GM12878 (cell line): Measurements from ENCODE around the gene CFAP70. TPM values are rescaled to one million over a fixed set of nuclear protein-coding genes. Genes with fewer than 3 reads are reported as not detected.

Source experiments
- GABPA ChIP-seq: IDR thresholded peaks from 2 replicates; pipeline ENCODE4 v1.6.1; 2014; ENCODE audit warnings: antibody characterized with exemption, low read depth, mild to moderate bottlenecking, inconsistent platforms
- HDAC6 ChIP-seq: fragments of 200-600 bp; sonication (generic); IDR thresholded peaks from one replicate; pipeline ENCODE4 v1.8.0; 2017; ENCODE audit warnings: antibody characterized with exemption; ENCODE audit not compliant: unreplicated experiment
- NRF1 ChIP-seq: conservative IDR thresholded peaks from 2 replicates; pipeline ENCODE4 v1.6.1; 2011; ENCODE audit warnings: mild to moderate bottlenecking, low read depth, low read length, improper control_type of control experiment
- PAX5 ChIP-seq: IDR thresholded peaks from 2 replicates; pipeline ENCODE4 v1.6.1; 2011; ENCODE audit warnings: low read depth, low read length, borderline replicate concordance
- SIN3A ChIP-seq: IDR thresholded peaks from 2 replicates; pipeline ENCODE4 v1.6.1; 2012; ENCODE audit warnings: low read depth, low read length, improper control_type of control experiment
- SIX5 ChIP-seq: IDR thresholded peaks from 2 replicates; pipeline ENCODE4 v1.6.1; 2011; ENCODE audit warnings: mild to moderate bottlenecking, low read depth, low read length, moderate library complexity; ENCODE audit not compliant: severe bottlenecking
- WRNIP1 ChIP-seq: IDR thresholded peaks from 2 replicates; pipeline ENCODE4 v1.6.1; 2011; ENCODE audit warnings: low read depth, low read length, improper control_type of control experiment, borderline replicate concordance
- YBX1 ChIP-seq: fragments of 450-650 bp; IDR thresholded peaks from 2 replicates; pipeline ENCODE4 v1.6.1; 2016; ENCODE audit warnings: antibody characterized with exemption
- ZBTB40 ChIP-seq: fragments of 450-650 bp; IDR thresholded peaks from 2 replicates; pipeline ENCODE4 v1.6.1; 2016; ENCODE audit warnings: mild to moderate bottlenecking, moderate library complexity, borderline replicate concordance
- ZNF217 ChIP-seq: fragments of 450-650 bp; IDR thresholded peaks from 2 replicates; pipeline ENCODE4 v1.6.1; 2017; ENCODE audit warnings: antibody characterized with exemption, mild to moderate bottlenecking
- ZNF274 ChIP-seq: IDR thresholded peaks from one replicate; pipeline ENCODE4 v1.8.0; 2011; ENCODE audit not compliant: insufficient read length, insufficient read depth
- ZNF687 ChIP-seq: fragments of 450-650 bp; IDR thresholded peaks from 2 replicates; pipeline ENCODE4 v1.6.1; 2017; ENCODE audit warnings: mild to moderate bottlenecking, moderate library complexity
- ZSCAN29 ChIP-seq: fragments of 450-650 bp; IDR thresholded peaks from 2 replicates; pipeline ENCODE4 v1.6.1; 2017; ENCODE audit warnings: mild to moderate bottlenecking, moderate library complexity
- ZZZ3 ChIP-seq: IDR thresholded peaks from 2 replicates; pipeline ENCODE4 v1.6.1; 2011; ENCODE audit warnings: low read depth; ENCODE audit not compliant: control insufficient read depth, insufficient read length
- polyA plus RNA-seq, 11 experiments: library from polyadenylated mRNA; depleted of rRNA in 4 of 11; unstranded in 6 of 11; stranded (reverse) in 5 of 11; fragments of >200 nt; fragmentation: Nextera tagmentation in 4 of 11; fragmentation: Illumina TruSeq in 1 of 11; extraction: Ambion mirVana in 4 of 11; extraction: Trizol in 1 of 11; gene quantifications; 1 replicate in 1 of 11; 2 replicates in 10 of 11; pipeline versions ENCODE4 v1.2.1 to v1.2.3, GENCODE V29; 2011 to 2016; ENCODE audit warnings: inconsistent platforms in 2 of 11, missing spikeins in 2 of 11, low read depth in 1 of 11
- total RNA-seq, 4 experiments: library from RNA; depleted of rRNA in 3 of 4; stranded (reverse); fragments of >200 nt in 3 of 4; fragmentation: Illumina TruSeq in 1 of 4; extraction: Trizol in 1 of 4; gene quantifications; 2 replicates each; pipeline versions ENCODE4 v1.2.1 to v1.2.3, GENCODE V29; 2013 to 2021
- TF ChIP-seq, protein P1 (sequence below): fragments of 450-650 bp; IDR thresholded peaks from 2 replicates; pipeline ENCODE4 v1.6.1; 2016; ENCODE audit warnings: mild to moderate bottlenecking
- TF ChIP-seq, protein P2 (sequence below): fragments of 450-650 bp; IDR thresholded peaks from 2 replicates; pipeline ENCODE4 v1.6.1; 2017; ENCODE audit warnings: antibody characterized with exemption, mild to moderate bottlenecking, moderate library complexity

Gene CFAP70
- total and polyA plus RNA-seq, 10 of the 15 experiments (the other 5 are each of a cell fraction or from before 2014, with no cell fraction given) = 0.21 to 1.1 (median 0.42) TPM

DNA sequence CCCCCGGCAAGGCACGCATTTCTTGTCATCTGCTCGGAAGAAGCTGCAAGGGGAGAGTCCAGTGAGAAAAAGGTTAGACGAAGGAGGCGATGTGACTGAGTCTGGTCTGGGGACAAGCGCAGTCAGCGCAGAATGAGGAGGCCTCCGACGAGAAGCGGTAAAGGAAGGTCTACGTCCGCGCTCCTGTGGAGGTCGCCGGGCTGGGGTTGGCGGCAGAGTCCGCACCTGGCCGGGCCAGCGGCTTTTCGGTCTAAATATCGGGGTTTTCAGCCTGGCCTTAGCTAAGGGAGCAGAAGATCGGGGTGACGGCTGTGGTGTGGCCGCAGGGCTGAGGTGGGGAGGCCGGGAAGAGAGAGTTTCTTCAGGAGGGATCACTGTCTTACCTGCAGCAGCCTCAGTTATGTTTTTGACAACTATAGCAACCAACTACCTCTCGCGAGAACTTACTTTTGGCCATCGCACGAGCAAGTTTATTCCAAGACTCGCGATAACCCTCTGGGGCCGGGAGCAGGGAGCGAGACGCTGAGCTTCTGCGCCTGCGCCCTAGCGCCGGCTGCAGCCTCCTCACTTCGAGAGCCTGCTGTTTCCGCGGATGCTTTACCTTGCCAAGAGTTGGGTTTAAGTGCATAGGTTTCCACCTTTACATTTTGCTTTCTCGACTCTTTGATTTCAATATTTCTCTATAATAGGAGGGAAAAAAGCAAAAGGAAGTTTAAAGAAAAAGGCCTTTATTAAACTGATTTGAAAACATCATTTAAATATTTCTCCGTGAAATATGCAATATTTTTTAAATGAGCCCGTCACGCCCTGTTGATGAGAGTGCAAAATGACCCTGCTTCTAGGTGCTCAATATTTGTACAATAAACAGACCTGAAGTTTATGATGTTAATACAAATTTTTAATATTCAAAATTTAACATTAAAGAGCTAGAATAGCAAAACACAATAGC, at the start of gene CFAP70 (continued):
- TF ChIP-seq ZBTB40 (no peak; the same call in 1 of the 2 replicates), ZSCAN29 (no peak), ZNF274 (no peak), GABPA (no peak), ZNF687 (no peak), WRNIP1 (no peak), PAX5 (peak; percentile 95), NRF1 (peak; percentile 28; the same call in 1 of the 2 replicates), SIX5 (peak; percentile 1), ZNF217 (no peak), YBX1 (no peak), SIN3A (no peak; the same call in 1 of the 2 replicates), ZZZ3 (no peak), HDAC6 (no peak)
- TF ChIP-seq, protein P1, sequence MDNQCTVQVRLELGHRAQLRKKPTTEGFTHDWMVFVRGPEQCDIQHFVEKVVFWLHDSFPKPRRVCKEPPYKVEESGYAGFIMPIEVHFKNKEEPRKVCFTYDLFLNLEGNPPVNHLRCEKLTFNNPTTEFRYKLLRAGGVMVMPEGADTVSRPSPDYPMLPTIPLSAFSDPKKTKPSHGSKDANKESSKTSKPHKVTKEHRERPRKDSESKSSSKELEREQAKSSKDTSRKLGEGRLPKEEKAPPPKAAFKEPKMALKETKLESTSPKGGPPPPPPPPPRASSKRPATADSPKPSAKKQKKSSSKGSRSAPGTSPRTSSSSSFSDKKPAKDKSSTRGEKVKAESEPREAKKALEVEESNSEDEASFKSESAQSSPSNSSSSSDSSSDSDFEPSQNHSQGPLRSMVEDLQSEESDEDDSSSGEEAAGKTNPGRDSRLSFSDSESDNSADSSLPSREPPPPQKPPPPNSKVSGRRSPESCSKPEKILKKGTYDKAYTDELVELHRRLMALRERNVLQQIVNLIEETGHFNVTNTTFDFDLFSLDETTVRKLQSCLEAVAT = no peak
- TF ChIP-seq, protein P2, sequence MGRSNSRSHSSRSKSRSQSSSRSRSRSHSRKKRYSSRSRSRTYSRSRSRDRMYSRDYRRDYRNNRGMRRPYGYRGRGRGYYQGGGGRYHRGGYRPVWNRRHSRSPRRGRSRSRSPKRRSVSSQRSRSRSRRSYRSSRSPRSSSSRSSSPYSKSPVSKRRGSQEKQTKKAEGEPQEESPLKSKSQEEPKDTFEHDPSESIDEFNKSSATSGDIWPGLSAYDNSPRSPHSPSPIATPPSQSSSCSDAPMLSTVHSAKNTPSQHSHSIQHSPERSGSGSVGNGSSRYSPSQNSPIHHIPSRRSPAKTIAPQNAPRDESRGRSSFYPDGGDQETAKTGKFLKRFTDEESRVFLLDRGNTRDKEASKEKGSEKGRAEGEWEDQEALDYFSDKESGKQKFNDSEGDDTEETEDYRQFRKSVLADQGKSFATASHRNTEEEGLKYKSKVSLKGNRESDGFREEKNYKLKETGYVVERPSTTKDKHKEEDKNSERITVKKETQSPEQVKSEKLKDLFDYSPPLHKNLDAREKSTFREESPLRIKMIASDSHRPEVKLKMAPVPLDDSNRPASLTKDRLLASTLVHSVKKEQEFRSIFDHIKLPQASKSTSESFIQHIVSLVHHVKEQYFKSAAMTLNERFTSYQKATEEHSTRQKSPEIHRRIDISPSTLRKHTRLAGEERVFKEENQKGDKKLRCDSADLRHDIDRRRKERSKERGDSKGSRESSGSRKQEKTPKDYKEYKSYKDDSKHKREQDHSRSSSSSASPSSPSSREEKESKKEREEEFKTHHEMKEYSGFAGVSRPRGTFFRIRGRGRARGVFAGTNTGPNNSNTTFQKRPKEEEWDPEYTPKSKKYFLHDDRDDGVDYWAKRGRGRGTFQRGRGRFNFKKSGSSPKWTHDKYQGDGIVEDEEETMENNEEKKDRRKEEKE = no peak
